Measurements from ENCODE around the gene RIPPLY3.
"Not testable (repeated sequence)": the region's sequence is repeated elsewhere in the genome, so short reads cannot be mapped to it uniquely, and the experiment has no call there.

Gene RIPPLY3

GRCh38 chr21:37026499-37026898 lies 20.0 kb downstream of the RIPPLY3 start:
- DNase-seq = no peak

GRCh38 chr21:37028570-37028969 lies 22.1 kb downstream of the RIPPLY3 start:
- no peak for DNase-seq

- DNase-seq = no peak
These were observed 24.4 kb downstream of the RIPPLY3 start for GRCh38 chr21:37030864-37031263.

GRCh38 chr21:37032293-37032692 lies 25.8 kb downstream of the RIPPLY3 start:
- DNase-seq = no peak

- DNase-seq = no peak
These were observed 26.5 kb downstream of the RIPPLY3 start for GRCh38 chr21:37032877-37033471.

- DNase-seq = not testable (repeated sequence)
These were observed 27.9 kb downstream of the RIPPLY3 start for GRCh38 chr21:37034394-37034793.

GRCh38 chr21:37036177-37036576 lies 29.7 kb downstream of the RIPPLY3 start:
- DNase-seq = no peak

- no peak for DNase-seq
These were observed 33.0 kb downstream of the RIPPLY3 start for GRCh38 chr21:37039411-37040075.

- no peak for DNase-seq
These were observed 33.7 kb downstream of the RIPPLY3 start for GRCh38 chr21:37040212-37040611.

GRCh38 chr21:37041706-37042271 lies 35.3 kb downstream of the RIPPLY3 start:
- DNase-seq = no peak

GRCh38 chr21:37043818-37044217 lies 37.3 kb downstream of the RIPPLY3 start:
- DNase-seq = no peak

GRCh38 chr21:37044643-37045042 lies 38.1 kb downstream of the RIPPLY3 start:
- DNase-seq = no peak

- DNase-seq = no peak
These were observed 38.6 kb downstream of the RIPPLY3 start for GRCh38 chr21:37045149-37045548.

GRCh38 chr21:37045556-37045955 lies 39.1 kb downstream of the RIPPLY3 start:
- DNase-seq = no peak

GRCh38 chr21:37047079-37047478 lies 40.6 kb downstream of the RIPPLY3 start:
- DNase-seq = no peak

GRCh38 chr21:37049741-37050140 lies 43.2 kb downstream of the RIPPLY3 start:
- not testable (repeated sequence) for DNase-seq

- DNase-seq = no peak
These were observed 48.9 kb downstream of the RIPPLY3 start for GRCh38 chr21:37055271-37055855.

- DNase-seq = no peak
These were observed 51.1 kb downstream of the RIPPLY3 start for GRCh38 chr21:37057614-37058013.

- DNase-seq = no peak
These were observed 51.8 kb downstream of the RIPPLY3 start for GRCh38 chr21:37058261-37058660.

GRCh38 chr21:37059181-37059580 lies 52.7 kb downstream of the RIPPLY3 start:
- DNase-seq = no peak

GRCh38 chr21:37060296-37060695 lies 53.8 kb downstream of the RIPPLY3 start:
- no peak for DNase-seq

- DNase-seq = no peak
These were observed 55.6 kb downstream of the RIPPLY3 start for GRCh38 chr21:37061926-37062592.

- DNase-seq = no peak
These were observed 56.1 kb downstream of the RIPPLY3 start for GRCh38 chr21:37062593-37062935.

GRCh38 chr21:37063433-37063832 lies 56.9 kb downstream of the RIPPLY3 start:
- no peak for DNase-seq

All from 8988T (cell line).